ENCODE data around the gene FGF11. TPM values are rescaled to one million over a fixed set of nuclear protein-coding genes. Genes with fewer than 3 reads are reported as not detected.

FGF11 gene
- total and polyA plus RNA-seq, 2 of the 4 experiments (the other 2 are of a cell fraction): 0.18 to 1.1 TPM

- no peak overlapping the region for H3K27ac ChIP-seq (ENCODE audit: insufficient read depth, low read length)
- no peak overlapping the region for H3K4ac ChIP-seq (ENCODE audit: low read depth, low read length)
- peaks cover 44% of the 10 kb centered on the region for H3K36me3 ChIP-seq (ENCODE audit: control insufficient read depth, insufficient read depth, low read length)
- no peak overlapping the region for H3K4me2 ChIP-seq (ENCODE audit: low read depth, low read length)
- H3K4me1 ChIP-seq (ENCODE audit: control insufficient read depth, insufficient read depth, low read length): peaks cover 8% of the 10 kb centered on the region
- H3K9me3 ChIP-seq (ENCODE audit: control insufficient read depth, insufficient read depth, low read length): no peaks in the 10 kb centered on the region
- TSS peak; percentile 80 for BruUV-seq (replicated peaks)
- no peak overlapping the region for H4K5ac ChIP-seq (ENCODE audit: low read depth, low read length)
- in situ Hi-C loops (cut with MboI; ENCODE audit: low sequenced_read_pairs): loop anchor here (5.0 kb wide), 1 partner anchor 33 kb away; the partner anchor contains the start of gene TMEM95
- H3K14ac ChIP-seq (replicated peaks; ENCODE audit: low read depth, low read length): no peak overlapping the region
- no peak overlapping the region for H2AFZ ChIP-seq (replicated peaks; ENCODE audit: low read length, poor library complexity)
- H2BK120ac ChIP-seq (ENCODE audit: low read depth, low read length): no peak overlapping the region
- no peak overlapping the region for H3K56ac ChIP-seq (ENCODE audit: extremely low read depth, insufficient read depth, low read length)
- CTCF ChIA-PET: no interaction called here
- POLR2A ChIA-PET (ENCODE audit: unreplicated experiment): no interaction called here
- H2BK20ac ChIP-seq (ENCODE audit: low read depth, low read length): no peak overlapping the region
- H3K9ac ChIP-seq (ENCODE audit: low read depth, low read length): no peak overlapping the region
- H3K18ac ChIP-seq (ENCODE audit: low read depth, low read length): no peak overlapping the region
- no peaks in the 10 kb centered on the region for H3K27me3 ChIP-seq (ENCODE audit: control insufficient read depth, insufficient read depth, low read length)
- no peak overlapping the region for H2AK5ac ChIP-seq (ENCODE audit: low read depth, low read length)
- H2BK15ac ChIP-seq (ENCODE audit: low read depth, low read length): no peak overlapping the region
- no peak overlapping the region for H3K23ac ChIP-seq (ENCODE audit: low read depth, low read length)
- 60% methylated on average over 1 of the region's 19 CpGs; no CpG with 5 or more reads in 1 of the 2 experiments for WGBS, 2 experiments (ENCODE audit: extremely low coverage in 2 of 2, insufficient read length in 1 of 2)
- DNase-seq (no peak), ATAC-seq (ENCODE audit: low read depth) (no peak)
- intact Hi-C loops (cut with micrococcal nuclease): no loop called here
- dilution Hi-C loops (cut with HindIII; ENCODE audit: low sequenced_read_pairs, unreplicated experiment): no loop called here
- no peak overlapping the region for H3K4me3 ChIP-seq (ENCODE audit: insufficient read depth, low read depth, low read length)
- no peak overlapping the region for H4K8ac ChIP-seq (ENCODE audit: low read depth in 2 of 2, low read length in 2 of 2)
- peaks cover 14 to 27% of the 10 kb centered on the region in 2 experiments for H3K79me1 ChIP-seq (ENCODE audit: low read depth in 1 of 2, low read length in 2 of 2)
- H3K9me1 ChIP-seq (ENCODE audit: insufficient read depth, low read length): peaks cover 3% of the 10 kb centered on the region; the same call in 1 of the 2 replicates
- H2AK9ac ChIP-seq (replicated peaks; ENCODE audit: low read depth, low read length, poor library complexity): no peak overlapping the region
- H4K20me1 ChIP-seq (ENCODE audit: insufficient read depth, low read length): no peaks in the 10 kb centered on the region
- H2BK5ac ChIP-seq (ENCODE audit: low read depth, low read length, poor library complexity, severe bottlenecking): no peak overlapping the region
- H4K91ac ChIP-seq (ENCODE audit: insufficient read depth, low read depth, low read length): no peak overlapping the region
- no peak for TF ChIP-seq CEBPB (IDR thresholded peaks at IDR 0.05; ENCODE audit: low read depth, low read length)
- TF ChIP-seq CHD1 (IDR thresholded peaks at IDR 0.05; ENCODE audit: low read depth, low read length): no peak
- no peak for TF ChIP-seq SMC3 (IDR thresholded peaks at IDR 0.05; ENCODE audit: low read depth, low read length)
- no peak for TF ChIP-seq POLR2A (IDR thresholded peaks at IDR 0.05; ENCODE audit: low read depth, low read length)
- TF ChIP-seq RCOR1 (IDR thresholded peaks at IDR 0.05; ENCODE audit: insufficient replicate concordance, low read length): no peak
- no peak for TF ChIP-seq RAD21 (IDR thresholded peaks at IDR 0.05; ENCODE audit: low read length)
- no peak for TF ChIP-seq MAFK (IDR thresholded peaks at IDR 0.05; ENCODE audit: low read depth, low read length)
- TF ChIP-seq BHLHE40 (IDR thresholded peaks at IDR 0.05; ENCODE audit: low read depth, low read length): no peak
- TF ChIP-seq NFE2L2 (IDR thresholded peaks at IDR 0.05; ENCODE audit: low read depth, low read length): no peak
- no peak for TF ChIP-seq RFX5 (IDR thresholded peaks at IDR 0.05; ENCODE audit: low read depth, low read length)
- TF ChIP-seq MXI1 (IDR thresholded peaks at IDR 0.05; ENCODE audit: borderline replicate concordance, low read depth, low read length): no peak
- TF ChIP-seq USF2 (IDR thresholded peaks at IDR 0.05; ENCODE audit: low read depth, low read length): no peak
- no peak for TF ChIP-seq ELK1 (IDR thresholded peaks at IDR 0.05; ENCODE audit: borderline replicate concordance, low read depth, low read length)
- TF ChIP-seq FOS (IDR thresholded peaks at IDR 0.05; ENCODE audit: low read depth, low read length): no peak
Measured at GRCh38 chr17:7389924-7390910, 49.1 kb upstream of the FGF11 start.
